GM19351 (cell line): ENCODE data around the gene TMEM59L.

ENCODE experiments used
- ATAC-seq: cut with Tn5 transposase; IDR thresholded peaks from one replicate; pipeline ENCODE4 v1.9.1; 2021; ENCODE audit warnings: mild to moderate bottlenecking, moderate library complexity; ENCODE audit not compliant: unreplicated experiment

The TMEM59L gene

DNA sequence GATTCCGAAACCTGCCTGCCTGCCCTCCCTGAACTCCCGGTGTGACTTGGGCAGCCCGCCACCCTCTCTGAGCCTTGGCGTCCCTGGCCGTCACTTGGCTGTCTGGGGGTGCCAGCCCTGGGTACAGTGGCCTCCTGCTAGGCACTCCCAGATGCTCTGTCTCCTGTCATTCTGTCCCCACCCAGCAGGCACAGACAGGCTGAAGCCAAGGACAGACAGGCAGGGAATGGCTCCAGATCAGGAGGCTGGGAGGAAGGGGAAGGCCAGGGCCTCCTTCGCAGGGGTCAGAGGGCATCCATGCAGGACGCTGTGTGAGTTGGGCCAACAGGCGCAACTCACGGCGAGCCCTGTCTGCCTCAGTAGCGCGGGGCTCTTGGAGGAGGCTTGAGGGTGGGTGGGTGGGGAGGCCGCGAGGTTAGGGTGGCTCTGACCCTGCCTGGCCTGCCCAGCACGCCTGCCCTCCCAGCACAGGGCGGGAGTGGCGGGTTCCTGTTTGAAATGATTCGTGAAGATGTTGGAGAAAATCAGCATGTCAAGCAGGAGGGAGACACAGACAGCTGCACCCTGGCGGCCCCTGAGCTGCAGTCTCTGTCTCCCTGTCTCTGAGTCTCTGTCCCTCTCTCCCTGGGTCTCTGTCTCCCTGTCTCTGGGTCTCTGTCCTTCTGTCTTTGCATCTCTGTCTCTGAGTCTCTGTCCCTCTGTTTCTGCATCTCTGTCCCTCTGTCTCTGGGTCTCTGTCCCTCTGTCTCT is 43.8 kb downstream of the TMEM59L start:
- no peak for ATAC-seq

DNA sequence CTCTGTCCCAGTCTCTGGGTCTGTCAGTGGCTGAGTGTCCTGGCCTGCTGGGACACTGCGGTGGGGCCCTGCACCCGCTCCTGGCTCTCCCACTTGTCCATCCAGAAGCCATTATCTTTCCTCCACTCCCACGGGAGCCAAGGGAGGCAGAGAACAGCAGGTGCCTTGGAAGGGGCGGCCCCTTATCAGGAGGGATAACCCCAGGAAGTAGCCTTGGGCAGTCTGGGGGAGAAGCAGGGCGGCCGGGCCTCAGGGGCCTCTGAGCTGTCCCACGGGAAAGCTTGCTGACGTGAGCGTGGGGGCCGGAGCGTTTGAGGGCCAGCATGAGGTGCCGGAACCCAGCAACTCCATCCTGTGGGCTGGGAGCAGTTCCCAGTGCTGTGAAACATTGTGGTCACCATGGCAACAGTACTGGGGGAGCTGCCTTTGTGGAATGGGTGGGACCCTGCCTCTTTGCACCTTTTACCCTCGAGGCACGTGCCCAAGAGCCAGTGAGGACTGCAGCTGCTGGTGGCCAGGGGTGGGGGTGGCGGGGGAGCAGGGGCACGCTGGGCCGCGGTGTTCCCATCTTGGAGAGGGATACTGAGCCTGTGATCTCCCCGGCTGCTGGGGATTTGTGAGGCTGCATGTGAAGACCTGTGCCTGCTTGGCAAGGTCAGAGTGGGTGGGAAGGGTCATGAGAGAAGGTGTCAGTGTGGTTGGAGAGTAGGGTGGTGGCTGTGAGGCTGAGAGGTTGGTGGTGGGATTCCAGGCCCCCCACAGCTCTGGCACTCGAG is 45.1 kb downstream of the TMEM59L start:
- no peak for ATAC-seq

DNA sequence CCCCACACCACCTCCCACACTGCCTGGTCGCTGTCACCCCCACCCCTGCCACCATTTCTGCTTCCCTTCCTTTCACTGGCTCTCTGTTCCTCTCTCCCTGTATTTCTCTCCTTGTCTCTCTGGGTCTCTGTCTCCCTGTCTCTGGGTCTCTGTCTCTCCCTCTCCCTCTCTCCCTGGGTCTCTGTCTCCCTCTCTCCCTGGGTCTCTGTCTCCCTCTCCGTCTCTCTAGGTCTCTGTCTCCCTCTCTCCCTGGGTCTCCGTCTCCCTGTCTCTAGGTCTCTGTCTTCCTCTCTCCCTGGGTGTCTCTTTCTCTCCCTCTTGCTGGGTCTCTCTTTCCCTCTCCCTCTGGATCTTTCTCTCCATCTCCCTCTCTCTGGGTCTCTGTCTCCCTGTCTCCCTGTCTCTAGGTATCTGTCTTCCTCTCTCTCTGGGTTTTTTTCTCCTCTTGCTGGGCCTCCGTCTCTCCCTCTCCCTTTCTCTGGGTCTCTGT is 45.7 kb downstream of the TMEM59L start:
- no peak for ATAC-seq

DNA sequence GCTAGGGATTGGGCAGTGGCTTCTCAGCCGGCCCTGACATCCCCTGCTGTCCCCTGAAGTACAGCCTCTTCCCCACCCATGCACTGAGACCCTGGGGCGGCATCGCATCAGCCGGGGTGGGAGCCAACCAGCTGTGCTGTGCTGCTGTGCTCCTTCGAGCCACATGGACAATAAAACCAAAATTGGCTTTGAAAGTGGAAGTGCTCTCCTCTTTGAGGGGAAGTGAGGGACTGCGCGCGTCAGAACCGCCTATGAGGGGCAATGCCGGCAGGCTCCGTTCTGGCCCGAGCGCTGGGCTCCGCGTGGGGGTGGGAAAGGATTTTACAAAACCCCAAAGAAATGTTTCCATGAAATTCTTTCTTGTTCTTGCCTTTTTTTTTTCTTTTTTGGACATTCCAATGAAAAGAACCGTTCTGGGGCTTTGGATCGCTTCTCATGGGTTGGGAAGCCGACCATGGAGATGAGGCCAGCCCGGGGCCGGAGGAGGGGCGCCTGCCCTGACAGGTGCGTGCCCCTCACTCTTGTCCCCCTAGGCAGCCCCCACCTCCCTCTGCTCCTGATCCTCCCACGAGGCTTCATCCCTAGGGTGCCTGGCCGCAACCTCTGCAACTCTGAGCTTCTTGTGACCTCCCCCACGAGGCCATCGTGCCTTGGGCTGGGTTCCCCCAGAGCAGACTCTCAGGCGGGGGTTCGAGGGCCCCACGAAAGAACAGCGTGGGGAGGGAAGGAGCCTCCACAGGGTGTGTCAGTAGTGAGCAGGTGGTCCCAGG is 46.8 kb downstream of the TMEM59L start:
- no peak for ATAC-seq

DNA sequence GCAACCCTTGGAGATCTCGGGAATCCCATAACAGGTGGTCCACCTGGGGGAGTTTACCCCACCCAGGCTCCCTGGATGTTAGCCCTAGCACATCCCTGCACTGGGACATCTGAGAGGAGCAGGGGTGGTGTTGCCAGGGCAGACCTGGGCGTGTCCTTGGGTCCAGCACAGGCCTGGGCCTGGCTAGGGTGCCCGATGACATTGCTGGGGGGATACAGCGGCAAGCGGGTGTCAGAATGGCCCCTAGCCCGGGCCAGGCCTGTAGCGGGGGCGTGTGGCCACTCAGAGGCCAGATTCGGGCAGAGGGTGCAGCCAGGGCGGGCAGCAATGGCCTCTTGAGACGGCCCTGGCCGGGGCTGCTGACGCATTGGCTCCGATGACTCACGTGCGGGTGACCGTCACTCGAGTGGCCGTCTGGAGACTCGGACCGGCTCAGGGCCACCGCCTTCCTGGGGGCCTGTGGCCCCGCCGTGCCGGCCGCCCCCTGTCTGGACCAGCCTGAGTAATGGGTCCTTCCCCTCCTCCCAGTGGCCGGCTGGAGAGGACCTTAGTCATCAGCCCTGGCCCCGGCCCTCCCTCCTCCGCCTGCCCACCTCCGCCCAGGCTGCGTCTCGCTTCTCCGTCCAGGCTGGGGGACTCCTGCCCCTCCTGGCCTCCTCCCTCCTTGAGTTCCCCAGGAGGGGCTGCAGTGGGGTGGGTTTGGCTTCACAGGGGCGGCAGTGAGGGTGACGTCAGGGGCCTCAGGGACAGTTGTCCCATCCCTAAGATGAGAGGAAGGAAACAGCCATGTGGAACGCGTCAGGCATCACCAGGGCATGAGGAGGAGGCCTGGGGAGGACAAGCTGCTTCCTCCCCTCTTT is 47.6 kb downstream of the TMEM59L start:
- ATAC-seq: no peak

DNA sequence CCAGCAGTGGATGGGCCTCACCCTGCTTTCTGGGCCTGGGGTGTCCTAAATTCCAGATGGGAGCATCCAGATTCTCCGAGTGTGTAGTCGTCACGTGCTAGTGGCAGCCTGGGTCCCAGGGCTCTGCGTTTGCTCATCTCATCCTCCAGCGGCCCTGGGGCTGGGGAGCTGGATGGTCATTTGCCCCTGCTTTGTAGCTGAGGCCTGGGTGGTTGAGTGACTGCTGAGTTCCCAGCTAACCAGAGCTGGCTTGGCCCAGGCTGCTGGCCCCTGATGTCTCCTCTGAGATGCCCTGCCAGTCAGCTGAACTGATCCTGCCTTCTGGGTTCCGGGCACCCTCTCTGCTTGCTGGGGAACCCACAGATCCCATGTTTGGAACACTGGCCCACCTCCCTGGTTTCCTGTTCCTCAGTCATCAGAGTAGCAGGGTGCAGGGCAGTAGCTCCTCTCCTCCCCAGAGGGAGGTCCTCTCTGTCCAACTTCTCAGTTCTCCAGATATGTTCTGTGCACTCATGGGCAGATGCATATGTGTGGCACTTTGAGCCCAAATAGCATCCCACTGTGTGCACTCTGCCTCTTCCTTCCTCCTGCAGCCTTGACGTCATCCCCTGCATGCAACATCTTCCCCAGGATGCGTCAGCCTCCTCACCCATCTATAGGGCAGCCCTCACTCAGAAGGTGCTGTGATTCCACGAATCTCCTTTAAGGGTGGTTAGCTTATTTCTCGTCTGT is 48.4 kb downstream of the TMEM59L start:
- ATAC-seq: no peak

DNA sequence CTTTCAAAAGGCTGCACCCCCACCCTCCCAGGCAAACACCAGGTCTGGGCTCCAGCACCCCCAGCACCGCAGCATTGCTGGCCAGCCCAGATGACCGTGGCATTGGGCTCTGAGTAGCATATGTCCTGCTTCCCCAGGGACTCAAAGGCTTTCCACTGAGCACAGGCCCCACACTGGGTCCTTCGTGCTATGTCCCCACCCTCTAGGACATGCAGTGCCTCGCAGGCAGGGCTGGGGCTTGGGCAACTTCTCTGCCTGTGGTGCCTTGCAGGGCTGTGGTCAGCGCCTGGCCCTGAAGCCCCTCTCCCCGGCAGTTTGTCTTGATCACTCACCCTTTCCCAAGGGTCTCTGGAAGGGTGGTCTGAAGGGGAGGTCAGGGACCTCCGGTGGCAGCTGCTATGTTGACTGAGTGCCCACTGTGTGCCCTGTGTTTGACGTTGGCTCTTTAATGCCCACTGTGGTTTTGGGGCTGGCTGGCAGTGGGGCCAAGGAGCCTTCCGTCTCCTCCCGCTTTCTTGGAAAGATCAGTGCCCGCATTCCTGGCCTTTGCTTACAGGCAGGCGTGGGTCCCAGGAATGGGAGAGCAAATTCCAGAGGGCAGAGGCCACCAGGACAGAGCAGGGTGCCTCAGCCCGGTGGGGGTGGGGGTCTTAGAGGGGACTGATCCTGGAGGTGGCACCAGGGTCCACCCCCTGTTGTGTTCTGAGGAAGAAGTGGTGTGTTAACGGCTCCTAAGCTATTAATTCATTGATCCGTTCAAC is 50.5 kb downstream of the TMEM59L start:
- ATAC-seq: no peak

DNA sequence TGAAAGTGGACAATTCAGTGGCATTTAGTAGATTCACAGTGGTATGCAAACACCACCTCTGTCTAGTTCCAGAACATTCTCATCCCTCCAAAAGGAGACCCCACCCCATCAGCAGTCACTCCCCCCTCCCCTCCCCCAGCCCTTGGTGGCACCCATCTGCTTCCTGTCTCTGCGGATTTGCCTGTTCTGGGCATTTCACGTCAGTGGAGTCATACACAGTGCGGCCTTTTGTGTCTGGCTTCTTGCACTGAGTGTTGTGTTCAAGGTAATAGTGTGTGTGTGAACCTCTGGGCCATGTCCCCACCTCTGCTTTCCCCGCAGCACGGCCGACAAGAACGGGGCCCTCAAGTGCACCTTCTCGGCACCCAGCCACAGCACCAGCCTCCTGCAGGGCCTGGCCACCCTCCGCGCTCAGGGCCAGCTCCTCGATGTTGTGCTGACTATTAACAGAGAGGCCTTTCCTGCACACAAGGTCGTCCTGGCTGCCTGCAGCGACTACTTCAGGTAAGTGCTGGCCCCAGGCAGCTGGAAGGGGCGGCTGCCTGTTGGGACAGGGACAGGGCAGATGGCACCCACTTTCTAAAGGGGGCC is 51.4 kb downstream of the TMEM59L start:
- no peak for ATAC-seq

DNA sequence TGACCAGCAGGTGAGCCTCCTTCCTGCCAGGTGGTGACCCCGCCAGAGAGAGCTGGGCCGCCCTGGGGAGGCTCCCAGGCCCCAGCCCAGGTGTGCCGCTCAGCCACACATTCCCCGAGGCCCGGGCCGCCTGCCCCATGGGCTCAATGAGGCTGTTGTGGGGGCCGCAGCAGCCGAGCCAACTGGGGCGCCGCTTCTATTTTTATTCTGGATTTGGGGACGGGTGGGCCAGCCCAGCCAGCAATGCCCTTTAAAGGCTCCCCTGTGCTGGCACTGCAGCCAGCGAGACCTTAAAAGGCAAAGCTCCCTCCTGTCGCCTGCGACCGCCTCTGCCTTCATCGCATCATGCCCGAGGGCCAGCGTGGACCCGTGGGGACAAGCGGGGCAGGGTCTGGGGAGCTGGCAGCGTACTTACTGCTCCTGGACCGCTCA is 53.1 kb downstream of the TMEM59L start:
- ATAC-seq: no peak

DNA sequence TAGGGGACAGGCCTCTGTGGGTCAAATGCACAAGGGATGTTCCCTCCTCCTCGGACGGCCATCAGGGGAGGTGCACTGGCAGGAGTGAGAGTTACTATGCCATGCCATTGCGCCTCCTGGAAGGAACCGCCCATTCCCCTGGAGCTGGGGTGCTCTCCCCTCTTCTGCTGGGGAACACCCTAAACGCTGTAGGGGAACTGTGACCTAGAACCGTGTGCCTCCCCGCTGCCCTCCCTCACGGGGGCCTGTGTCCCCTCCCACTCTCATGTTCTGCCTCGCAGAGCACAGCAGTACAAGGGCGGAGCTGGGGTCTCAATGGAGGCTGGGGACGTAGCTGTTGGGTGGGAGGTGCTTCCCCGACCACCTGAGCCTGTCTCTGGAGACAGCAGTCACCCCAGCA is 53.6 kb downstream of the TMEM59L start:
- no peak for ATAC-seq

DNA sequence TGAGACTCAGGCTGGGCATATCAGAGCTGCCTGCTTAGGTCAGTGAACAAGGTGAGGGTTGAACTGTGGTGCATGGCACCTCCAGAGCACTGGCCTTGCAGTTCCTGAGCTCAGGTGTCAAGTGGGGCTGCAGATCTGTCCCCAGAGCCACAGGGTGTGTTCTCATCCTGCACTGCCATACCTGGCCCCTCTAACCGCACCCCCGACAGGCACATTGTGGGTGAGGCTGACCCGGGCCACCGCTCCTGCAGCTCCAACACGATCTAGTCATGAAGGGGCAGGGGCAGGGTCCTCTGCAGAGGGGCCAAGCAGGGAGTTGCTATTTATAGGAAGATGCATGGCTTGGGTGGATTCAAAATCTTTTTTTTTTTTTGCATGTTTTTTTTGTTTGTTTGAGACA is 54.1 kb downstream of the TMEM59L start:
- ATAC-seq: no peak

DNA sequence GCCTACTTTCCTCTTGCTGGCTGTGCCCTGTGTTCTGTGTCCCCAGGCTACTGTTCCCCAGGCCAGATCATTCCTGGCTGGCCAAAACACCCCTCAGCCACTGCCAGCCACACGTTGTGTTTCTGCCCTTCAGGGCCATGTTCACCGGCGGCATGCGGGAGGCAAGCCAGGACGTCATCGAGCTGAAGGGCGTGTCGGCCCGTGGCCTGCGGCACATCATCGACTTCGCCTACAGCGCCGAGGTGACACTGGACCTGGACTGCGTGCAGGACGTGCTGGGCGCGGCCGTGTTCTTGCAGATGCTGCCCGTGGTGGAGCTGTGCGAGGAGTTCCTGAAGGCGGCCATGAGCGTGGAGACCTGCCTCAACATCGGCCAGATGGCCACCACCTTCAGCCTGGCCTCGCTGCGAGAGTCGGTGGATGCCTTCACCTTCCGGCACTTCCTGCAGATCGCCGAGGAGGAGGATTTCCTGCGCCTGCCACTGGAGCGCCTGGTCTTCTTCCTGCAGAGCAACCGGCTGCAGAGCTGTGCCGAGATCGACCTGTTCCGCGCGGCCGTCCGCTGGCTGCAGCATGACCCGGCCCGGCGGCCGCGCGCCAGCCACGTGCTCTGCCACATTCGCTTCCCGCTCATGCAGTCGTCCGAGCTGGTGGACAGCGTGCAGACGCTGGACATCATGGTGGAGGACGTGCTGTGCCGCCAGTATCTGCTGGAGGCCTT is 55.0 kb downstream of the TMEM59L start:
- ATAC-seq: no peak

DNA sequence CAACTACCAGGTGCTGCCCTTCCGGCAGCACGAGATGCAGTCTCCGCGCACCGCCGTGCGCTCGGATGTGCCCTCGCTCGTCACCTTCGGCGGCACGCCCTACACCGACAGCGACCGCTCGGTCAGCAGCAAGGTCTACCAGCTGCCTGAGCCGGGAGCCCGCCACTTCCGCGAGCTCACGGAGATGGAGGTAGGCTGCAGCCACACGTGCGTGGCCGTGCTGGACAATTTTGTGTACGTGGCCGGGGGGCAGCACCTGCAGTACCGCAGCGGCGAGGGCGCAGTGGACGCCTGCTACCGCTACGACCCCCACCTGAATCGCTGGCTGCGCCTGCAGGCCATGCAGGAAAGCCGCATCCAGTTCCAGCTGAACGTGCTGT is 55.6 kb downstream of the TMEM59L start:
- no peak for ATAC-seq

DNA sequence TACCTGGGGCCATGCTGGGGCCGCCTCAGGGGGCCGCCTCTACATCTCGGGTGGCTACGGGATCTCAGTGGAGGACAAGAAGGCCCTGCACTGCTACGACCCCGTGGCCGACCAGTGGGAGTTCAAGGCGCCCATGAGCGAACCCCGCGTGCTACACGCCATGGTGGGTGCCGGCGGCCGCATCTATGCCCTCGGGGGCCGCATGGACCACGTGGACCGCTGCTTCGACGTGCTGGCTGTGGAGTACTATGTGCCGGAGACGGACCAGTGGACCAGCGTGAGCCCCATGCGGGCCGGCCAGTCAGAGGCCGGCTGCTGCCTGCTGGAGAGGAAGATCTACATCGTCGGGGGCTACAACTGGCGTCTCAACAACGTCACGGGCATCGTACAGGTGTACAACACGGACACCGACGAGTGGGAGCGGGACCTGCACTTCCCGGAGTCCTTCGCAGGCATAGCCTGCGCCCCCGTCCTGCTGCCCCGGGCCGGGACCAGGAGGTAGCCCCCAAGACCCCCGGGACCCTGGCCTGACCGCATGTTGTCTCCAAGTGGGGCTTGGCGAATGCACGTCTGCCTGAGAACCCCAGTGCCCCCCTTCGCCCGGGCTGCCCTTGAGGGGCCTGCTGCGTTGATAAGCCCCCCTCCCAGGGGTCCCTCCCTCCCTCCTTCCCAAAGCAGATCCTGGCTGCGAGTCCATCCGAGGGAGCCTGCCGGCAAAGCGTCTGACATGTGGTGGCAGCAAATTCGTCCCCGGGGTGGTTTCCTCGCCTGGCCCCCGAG is 56.3 kb downstream of the TMEM59L start:
- ATAC-seq: no peak

DNA sequence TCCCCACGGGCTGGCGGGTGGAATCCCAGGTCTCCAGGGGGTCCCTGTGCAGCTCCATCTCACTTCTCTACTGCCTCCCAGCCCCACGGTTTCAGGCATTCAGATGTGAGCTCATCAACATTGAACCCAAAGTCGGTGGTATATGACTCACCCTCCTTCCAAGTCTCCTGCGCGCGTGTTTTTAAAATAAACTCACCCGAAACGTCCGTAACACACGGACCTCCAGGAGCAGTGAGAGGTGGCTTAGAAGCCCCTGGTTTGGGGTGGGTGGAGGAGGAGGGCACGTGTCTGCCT is 56.8 kb downstream of the TMEM59L start:
- no peak for ATAC-seq

DNA sequence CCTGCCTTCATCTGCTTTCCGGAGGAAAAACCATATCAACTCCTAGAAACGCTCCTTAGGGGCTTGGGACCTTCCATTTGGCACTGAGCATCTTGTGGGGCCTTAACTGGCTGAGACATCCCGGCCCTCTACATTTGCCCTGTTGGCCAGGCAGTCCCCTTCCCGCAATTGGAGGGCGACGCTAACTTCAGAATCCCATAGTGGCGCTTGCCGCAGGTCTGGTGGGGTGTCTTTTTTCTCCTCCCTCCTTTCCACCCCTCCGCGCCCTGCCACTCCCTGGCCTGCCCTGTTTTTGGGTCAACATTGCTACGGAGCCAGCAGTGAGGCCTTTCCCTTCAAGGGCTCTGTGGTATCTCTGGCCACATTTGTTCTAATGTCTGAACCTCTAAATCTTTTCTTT is 57.2 kb downstream of the TMEM59L start:
- no peak for ATAC-seq

DNA sequence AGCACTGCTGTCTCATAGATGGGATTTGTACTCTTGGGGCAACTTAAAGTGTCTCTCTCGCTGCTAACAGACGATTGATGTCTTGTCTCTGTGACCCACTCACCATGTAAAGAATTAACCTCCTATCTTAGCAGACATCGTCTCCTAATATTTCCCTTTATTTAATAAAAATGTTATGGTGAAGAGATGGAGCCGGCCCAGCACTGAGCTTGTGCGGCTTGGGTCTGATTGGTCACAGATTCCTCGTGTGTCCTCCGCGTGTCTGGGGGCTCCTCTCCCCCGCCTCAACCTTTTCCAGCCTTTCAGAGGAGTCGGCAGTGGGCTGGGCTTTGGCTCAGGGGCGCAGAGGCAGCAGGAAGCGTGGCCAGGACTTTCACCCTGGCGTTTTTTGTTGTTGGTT is 57.6 kb downstream of the TMEM59L start:
- ATAC-seq: no peak
